NCI-H2107 (cell line): ENCODE results near the gene KCNAB1.
"Not testable (repeated sequence)": the region's sequence is repeated elsewhere in the genome, so short reads cannot be mapped to it uniquely, and the experiment has no call there.

ENCODE experiments used
- DNase-seq: peaks from one replicate; lab custom pipeline; 2025; lab: John Stamatoyannopoulos, UW

The KCNAB1 gene

GRCh38 chr3:156222381-156222780 is 102.0 kb downstream of the KCNAB1 start:
- not testable (repeated sequence) for DNase-seq

- not testable (repeated sequence) for DNase-seq
These were observed 103.7 kb downstream of the KCNAB1 start for GRCh38 chr3:156224046-156224445.

DNA sequence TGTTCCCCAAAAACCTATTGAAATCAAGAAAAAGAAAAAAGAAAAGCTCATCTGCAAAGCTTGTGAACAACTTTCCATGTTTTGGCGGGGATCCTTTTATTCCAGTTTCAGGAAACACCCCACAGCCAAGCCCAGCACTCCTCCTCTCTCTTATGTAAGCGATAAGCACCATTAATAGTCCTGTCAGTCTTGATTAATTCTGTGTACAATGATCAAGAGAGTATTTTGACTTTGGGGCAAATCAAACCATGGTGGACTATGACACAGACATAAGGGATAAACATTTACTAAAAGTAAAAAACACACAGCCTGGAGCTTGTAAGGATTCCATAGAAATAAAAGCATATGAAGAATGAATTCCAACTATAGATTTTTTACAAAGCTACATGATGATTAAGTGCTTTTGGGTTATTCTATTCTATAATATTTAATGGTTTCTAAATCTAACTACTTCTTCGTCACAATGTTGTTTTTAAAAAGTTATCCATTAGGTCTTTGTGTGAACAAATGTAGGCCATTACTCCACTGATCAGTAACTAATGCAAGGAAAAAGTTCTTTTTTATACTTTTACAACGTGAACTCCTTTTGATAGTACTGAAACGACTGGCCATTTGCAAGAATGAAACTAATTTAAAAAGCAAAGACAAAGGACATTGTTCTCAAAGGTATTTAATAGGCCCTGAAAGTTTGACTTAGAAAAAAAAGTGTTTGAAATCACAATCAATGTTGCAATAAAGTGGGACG is 106.5 kb downstream of the KCNAB1 start:
- no peak for DNase-seq

DNA sequence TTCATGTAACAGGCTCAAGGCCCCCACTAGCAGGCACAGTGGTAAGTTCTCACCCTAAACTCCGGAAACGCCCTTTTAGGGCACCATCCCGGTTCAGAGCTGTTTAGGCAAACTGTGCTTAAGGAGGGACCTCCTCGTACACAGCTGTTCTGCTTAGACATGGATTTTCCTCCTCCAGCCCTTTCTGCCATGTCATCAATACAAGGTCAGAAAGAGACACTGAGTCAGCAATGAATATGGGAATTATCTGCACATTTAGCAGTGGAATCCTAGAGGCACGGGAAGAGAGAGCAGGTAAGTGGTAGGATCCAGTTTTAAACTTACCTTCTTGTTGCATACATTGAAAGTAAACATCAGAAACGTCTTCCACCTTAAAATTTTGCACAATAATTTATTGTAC is 107.3 kb downstream of the KCNAB1 start:
- DNase-seq = no peak

GRCh38 chr3:156230278-156230900 is 110.0 kb downstream of the KCNAB1 start:
- DNase-seq = no peak

DNA sequence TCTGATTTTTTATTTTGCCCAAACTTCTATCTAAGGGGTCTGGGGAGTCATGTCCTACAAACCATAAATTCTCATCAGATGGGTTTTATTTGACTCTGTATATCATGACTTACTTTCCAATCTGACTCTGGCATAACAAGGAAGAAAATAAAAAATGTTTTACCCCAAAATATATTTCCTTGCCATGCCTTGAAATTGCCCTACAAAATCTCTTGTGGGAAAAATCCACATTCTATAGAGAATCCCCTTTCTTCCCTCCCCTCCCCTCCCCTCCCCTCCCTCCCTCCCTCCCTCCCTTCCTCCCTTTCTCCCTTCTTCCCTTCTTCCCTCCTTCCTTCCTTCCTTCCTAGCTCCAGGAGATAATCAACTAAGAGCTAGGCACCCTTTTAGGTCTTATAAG is 110.8 kb downstream of the KCNAB1 start:
- not testable (repeated sequence) for DNase-seq

DNA sequence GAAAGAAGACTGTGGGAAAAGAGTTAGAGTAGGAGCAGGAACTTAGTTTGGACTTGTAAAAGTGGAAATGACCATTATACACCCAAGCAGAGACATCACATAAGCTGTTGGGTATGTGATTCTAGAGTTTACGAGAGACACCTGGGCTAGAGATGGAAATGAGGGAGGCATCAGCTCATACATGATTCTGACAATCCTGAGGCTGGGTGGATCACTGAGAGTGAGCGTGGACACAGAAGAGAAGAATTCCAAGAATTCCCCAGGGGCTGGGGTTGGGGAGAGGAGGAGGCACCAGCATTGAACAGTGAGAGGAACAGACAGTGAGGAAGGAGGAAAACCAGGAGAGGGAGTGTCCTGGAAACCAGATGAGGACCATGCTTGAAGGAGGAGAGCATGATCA is 113.5 kb downstream of the KCNAB1 start:
- no peak for DNase-seq

- DNase-seq = no peak
These were observed 116.3 kb downstream of the KCNAB1 start for GRCh38 chr3:156236556-156237260.

GRCh38 chr3:156240642-156241041 is 120.3 kb downstream of the KCNAB1 start:
- DNase-seq = no peak

DNA sequence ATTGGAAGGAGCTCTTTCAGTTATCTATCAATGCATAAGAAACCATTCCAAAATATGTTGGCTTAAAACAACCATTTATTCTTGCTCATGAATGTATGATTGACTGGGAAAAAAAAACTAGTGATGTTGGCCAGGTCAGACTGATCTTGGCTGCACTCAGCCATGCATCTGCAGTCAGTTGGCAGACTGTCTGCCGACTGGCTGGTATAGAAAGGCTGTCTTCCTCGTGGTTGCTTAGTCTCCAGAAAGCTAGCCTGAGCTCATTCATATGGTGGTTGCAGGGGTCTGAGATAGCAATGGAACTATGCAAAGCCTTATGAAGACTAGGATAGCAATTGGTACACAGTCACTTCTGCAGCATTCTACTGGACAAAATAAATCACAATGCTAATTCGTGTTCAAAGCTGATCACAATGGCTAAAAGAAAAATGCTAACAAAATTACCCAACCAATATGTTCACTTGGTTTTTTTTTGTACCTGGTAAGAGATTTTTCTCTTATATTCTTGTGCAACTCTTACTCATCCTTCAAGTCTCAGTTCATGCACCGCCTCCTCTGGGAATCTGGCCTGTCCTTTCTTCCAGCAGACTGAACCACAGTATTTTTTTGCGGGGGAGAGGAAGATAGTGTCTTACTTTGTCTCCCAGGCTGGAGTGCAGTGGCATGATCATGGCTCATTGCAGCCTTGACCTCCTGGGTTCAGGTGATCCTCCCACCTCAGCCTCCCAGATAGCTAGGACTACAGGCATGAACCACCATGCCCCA is 126.8 kb downstream of the KCNAB1 start:
- DNase-seq = no peak

GRCh38 chr3:156250550-156250949 is 130.2 kb downstream of the KCNAB1 start:
- DNase-seq = no peak

- no peak for DNase-seq
These were observed 131.0 kb downstream of the KCNAB1 start for GRCh38 chr3:156251424-156251823.

- no peak for DNase-seq
These were observed 132.3 kb downstream of the KCNAB1 start for GRCh38 chr3:156252656-156253055.

- DNase-seq = no peak
These were observed 132.8 kb downstream of the KCNAB1 start for GRCh38 chr3:156253150-156253549.

- DNase-seq = no peak
These were observed 135.9 kb downstream of the KCNAB1 start for GRCh38 chr3:156256256-156256655.

- DNase-seq = no peak
These were observed 136.6 kb downstream of the KCNAB1 start for GRCh38 chr3:156256945-156257344.

GRCh38 chr3:156258301-156258700 is 137.9 kb downstream of the KCNAB1 start:
- DNase-seq = no peak

- no peak for DNase-seq
These were observed 139.5 kb downstream of the KCNAB1 start for GRCh38 chr3:156259896-156260295.

GRCh38 chr3:156260331-156260730 is 140.0 kb downstream of the KCNAB1 start:
- no peak for DNase-seq

GRCh38 chr3:156264771-156265170 is 144.4 kb downstream of the KCNAB1 start:
- no peak for DNase-seq

- DNase-seq = no peak
These were observed 151.1 kb downstream of the KCNAB1 start for GRCh38 chr3:156271508-156271907.

- DNase-seq = no peak
These were observed 151.8 kb downstream of the KCNAB1 start for GRCh38 chr3:156271995-156272719.
